NCI-H187 treated with DMSO at 0.1 percent for 48 hours (cell line): ENCODE measurements around the gene GTF2F1.
"Not testable (repeated sequence)": the region's sequence is repeated elsewhere in the genome, so short reads cannot be mapped to it uniquely, and the experiment has no call there.

Source experiments
- DNase-seq: peaks from one replicate; lab custom pipeline; 2025; lab: John Stamatoyannopoulos, UW

The GTF2F1 gene

GRCh38 chr19:6417713-6418561 lies 25.0 kb upstream of the GTF2F1 start:
- DNase-seq = no peak

- no peak for DNase-seq
These were observed 23.9 kb upstream of the GTF2F1 start for GRCh38 chr19:6416658-6417405.

GRCh38 chr19:6415591-6416190 lies 22.7 kb upstream of the GTF2F1 start:
- DNase-seq = no peak

GRCh38 chr19:6414793-6415590 lies 22.0 kb upstream of the GTF2F1 start:
- no peak for DNase-seq

GRCh38 chr19:6413721-6414643 lies 21.0 kb upstream of the GTF2F1 start:
- DNase-seq = no peak

- no peak for DNase-seq
These were observed 20.3 kb upstream of the GTF2F1 start for GRCh38 chr19:6413291-6413690.

GRCh38 chr19:6412447-6413091 lies 19.6 kb upstream of the GTF2F1 start:
- DNase-seq = no peak

GRCh38 chr19:6412061-6412446 lies 19.1 kb upstream of the GTF2F1 start:
- no peak for DNase-seq

- DNase-seq = no peak
These were observed 16.4 kb upstream of the GTF2F1 start for GRCh38 chr19:6409346-6409745.

- no peak for DNase-seq
These were observed 13.4 kb upstream of the GTF2F1 start for GRCh38 chr19:6406401-6406800.

- DNase-seq = no peak
These were observed 10.1 kb upstream of the GTF2F1 start for GRCh38 chr19:6402837-6403608.

GRCh38 chr19:6402058-6402457 lies 9.1 kb upstream of the GTF2F1 start:
- DNase-seq = no peak

- DNase-seq = not testable (repeated sequence)
These were observed 7.3 kb upstream of the GTF2F1 start for GRCh38 chr19:6400062-6400944.

- no peak for DNase-seq
These were observed 3.3 kb upstream of the GTF2F1 start for GRCh38 chr19:6396305-6396704.

- no peak for DNase-seq
These were observed 1.9 kb upstream of the GTF2F1 start for GRCh38 chr19:6394831-6395230.

GRCh38 chr19:6393983-6394412 lies 1.0 kb upstream of the GTF2F1 start:
- no peak for DNase-seq

- no peak for DNase-seq
These were observed 517 bp downstream of the GTF2F1 start for GRCh38 chr19:6392221-6393073.

GRCh38 chr19:6387372-6387771 lies 5.6 kb downstream of the GTF2F1 start:
- DNase-seq = no peak
